Activated T-cell treated with anti-CD3 and anti-CD28 coated beads, Interleukin-2, amount 50 U/mL, for 72 hours (primary cell): ENCODE data around the gene SSBP2. TPM values are rescaled to one million over a fixed set of nuclear protein-coding genes. Genes with fewer than 3 reads are reported as not detected.
"Not testable (repeated sequence)": the region's sequence is repeated elsewhere in the genome, so short reads cannot be mapped to it uniquely, and the experiment has no call there.

Experiments used
- ATAC-seq, 2 donors: fragments of 150-1000 bp; cut with Tn5 transposase; replicated peaks in 1 of 2; 2 replicates each; pipeline ENCODE4 v1.10.0; 2021; ENCODE audit warnings: moderate library complexity in 2 of 2, mild to moderate bottlenecking in 1 of 2
- DNase-seq, 2 donors: peaks; one replicate each; pipeline ENCODE4 v3.0.0; 2021 to 2022; ENCODE audit warnings: mixed read lengths in 1 of 2
- H3K27ac Mint-ChIP-seq: one replicate; pipeline ENCODE4 v1.8.0; 2022; ENCODE audit warnings: mild to moderate bottlenecking, moderate library complexity, mixed read lengths
- H3K27me3 Mint-ChIP-seq: one replicate; pipeline ENCODE4 v1.8.0; 2022; ENCODE audit warnings: low read depth, mixed read lengths
- H3K36me3 Mint-ChIP-seq, 2 donors: one replicate each; pipeline ENCODE4 v1.8.0; 2022; ENCODE audit warnings: mixed read lengths in 2 of 2, mild to moderate bottlenecking in 1 of 2; ENCODE audit not compliant: insufficient read depth in 2 of 2
- H3K4me1 Mint-ChIP-seq: one replicate; pipeline ENCODE4 v1.8.0; 2022; ENCODE audit warnings: low read depth, mixed read lengths
- H3K4me3 Mint-ChIP-seq, 2 donors: one replicate each; pipeline ENCODE4 v1.8.0; 2022; ENCODE audit warnings: mild to moderate bottlenecking in 2 of 2, mixed read lengths in 2 of 2, moderate library complexity in 2 of 2
- H3K9me3 Mint-ChIP-seq, 2 donors: one replicate each; pipeline ENCODE4 v1.8.0; 2022; ENCODE audit warnings: mixed read lengths in 2 of 2
- total RNA-seq, 2 donors: library from RNA; stranded (reverse); gene quantifications; one replicate each; pipeline ENCODE4 v1.2.3, GENCODE V29; 2022

Gene SSBP2
- total RNA-seq, 2 donors from 2014 or later: 13.5 to 17.5 TPM

- ATAC-seq (no peak), DNase-seq (no peak)
- H3K4me1 Mint-ChIP-seq: no peaks in the 10 kb centered on the region
- no peaks in the 10 kb centered on the region for H3K36me3 Mint-ChIP-seq
- peaks cover 0 to 3% of the 10 kb centered on the region in 2 donors for H3K9me3 Mint-ChIP-seq
- H3K27me3 Mint-ChIP-seq: no peaks in the 10 kb centered on the region
- H3K4me3 Mint-ChIP-seq: no peak overlapping the region
- no peak overlapping the region for H3K27ac Mint-ChIP-seq
Measured at GRCh38 chr5:81675420-81675819, 75.5 kb downstream of the SSBP2 start.

GRCh38 chr5:81665795-81666194 is 85.1 kb downstream of the SSBP2 start:
- Mint-ChIP-seq H3K27ac (no peak overlapping the region), H3K27me3 (no peaks in the 10 kb centered on the region), H3K36me3 (no peaks in the 10 kb centered on the region), H3K9me3 (no peaks in the 10 kb centered on the region), H3K4me1 (peaks cover 9% of the 10 kb centered on the region), H3K4me3 (no peak overlapping the region)
- DNase-seq (no peak), ATAC-seq (no peak)

- not testable (repeated sequence) for H3K27me3 Mint-ChIP-seq, H3K4me3 Mint-ChIP-seq, H3K9me3 Mint-ChIP-seq, H3K4me1 Mint-ChIP-seq, DNase-seq, H3K36me3 Mint-ChIP-seq, ATAC-seq, H3K27ac Mint-ChIP-seq
Measured at GRCh38 chr5:81660624-81661023, 90.3 kb downstream of the SSBP2 start.

DNA sequence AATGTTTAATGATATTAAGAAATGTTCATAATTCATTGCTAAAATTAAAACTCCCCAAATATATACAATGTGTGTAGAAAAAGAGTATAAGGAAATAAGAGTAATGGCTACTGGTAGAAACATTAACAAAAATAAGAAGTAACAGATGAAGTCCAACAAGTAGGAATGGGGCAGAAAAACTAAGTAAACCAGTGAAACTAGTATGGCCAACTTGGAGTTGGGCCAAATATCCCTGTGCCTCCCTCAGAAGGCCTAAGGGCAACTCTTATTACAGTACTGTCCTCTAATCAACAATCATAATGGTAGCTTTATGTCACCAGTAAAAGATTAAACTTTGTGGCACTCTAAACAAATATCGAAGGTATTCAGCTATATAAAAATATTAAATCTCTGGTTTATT is 93.5 kb downstream of the SSBP2 start:
- Mint-ChIP-seq H3K27me3 (no peaks in the 10 kb centered on the region), H3K36me3 (no peaks in the 10 kb centered on the region), H3K4me3 (no peak overlapping the region), H3K4me1 (no peaks in the 10 kb centered on the region), H3K27ac (no peak overlapping the region), H3K9me3 (peaks cover 2 to 5% of the 10 kb centered on the region in 2 donors)
- ATAC-seq: no peak
- no peak for DNase-seq

GRCh38 chr5:81656783-81657182 is 94.1 kb downstream of the SSBP2 start:
- Mint-ChIP-seq H3K4me1 (no peaks in the 10 kb centered on the region), H3K4me3 (no peak overlapping the region), H3K27ac (no peak overlapping the region), H3K9me3 (peaks cover 2 to 5% of the 10 kb centered on the region in 2 donors), H3K27me3 (no peaks in the 10 kb centered on the region), H3K36me3 (no peaks in the 10 kb centered on the region)
- DNase-seq (no peak), ATAC-seq (no peak)

DNA sequence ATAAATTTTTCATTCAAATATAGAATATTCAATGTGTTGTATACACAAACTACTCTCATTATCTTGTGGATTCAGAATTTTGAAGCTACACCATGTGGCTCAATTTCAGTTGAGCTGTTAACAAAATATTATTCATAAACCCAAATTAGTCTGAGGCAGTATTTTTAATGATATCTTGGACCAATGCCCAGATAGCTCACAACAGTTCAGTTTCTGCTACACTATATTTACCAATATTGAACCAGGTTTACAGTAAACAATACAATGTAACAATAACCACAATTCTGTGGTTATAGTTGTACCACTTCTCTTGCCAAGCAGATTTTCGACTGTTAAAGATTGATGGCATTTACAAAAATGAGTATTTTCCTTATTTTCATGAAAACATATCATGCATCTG is 99.9 kb downstream of the SSBP2 start:
- peaks cover 0 to 2% of the 10 kb centered on the region in 2 donors for H3K9me3 Mint-ChIP-seq
- no peak overlapping the region for H3K4me3 Mint-ChIP-seq
- no peak overlapping the region for H3K27ac Mint-ChIP-seq
- no peak for DNase-seq
- no peaks in the 10 kb centered on the region for H3K27me3 Mint-ChIP-seq
- H3K4me1 Mint-ChIP-seq: peaks cover 6% of the 10 kb centered on the region
- ATAC-seq: no peak
- no peaks in the 10 kb centered on the region for H3K36me3 Mint-ChIP-seq

DNA sequence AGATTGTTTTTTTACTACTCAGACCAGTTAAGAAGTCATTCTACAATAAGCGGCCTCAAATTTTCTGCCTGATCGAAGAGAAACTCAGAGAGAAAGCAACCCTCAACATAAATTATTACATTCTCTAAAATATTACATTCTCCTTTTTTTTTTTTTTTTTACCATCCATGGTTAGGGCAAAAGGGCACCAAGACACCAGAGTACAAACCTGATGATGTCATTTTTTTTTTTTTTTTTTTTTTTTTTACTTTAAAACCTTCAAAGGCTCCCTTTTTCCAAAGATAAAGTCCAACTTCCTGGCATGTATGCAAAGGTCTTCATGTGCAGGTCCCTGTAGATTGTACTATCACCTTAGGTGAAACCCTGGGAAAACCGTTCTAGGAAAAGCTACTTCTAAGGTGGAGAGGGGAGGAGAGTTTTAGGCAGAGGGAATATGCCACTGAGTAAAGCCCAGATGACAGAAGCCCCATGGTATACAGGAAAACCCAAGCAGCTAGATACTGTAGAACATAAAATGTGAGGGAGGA is 104.4 kb downstream of the SSBP2 start:
- Mint-ChIP-seq H3K27ac (no peak overlapping the region), H3K4me1 (peaks cover 4% of the 10 kb centered on the region), H3K4me3 (no peak overlapping the region)

GRCh38 chr5:81642210-81642609 is 108.7 kb downstream of the SSBP2 start:
- ATAC-seq (no peak), DNase-seq (no peak)
- Mint-ChIP-seq H3K4me3 (no peak overlapping the region), H3K4me1 (no peaks in the 10 kb centered on the region), H3K9me3 (no peaks in the 10 kb centered on the region), H3K36me3 (no peaks in the 10 kb centered on the region), H3K27me3 (no peaks in the 10 kb centered on the region), H3K27ac (no peak overlapping the region)

More for the DNA sequence above, 104.4 kb downstream of the SSBP2 start:
- Mint-ChIP-seq H3K27me3 (no peaks in the 10 kb centered on the region), H3K36me3 (no peaks in the 10 kb centered on the region), H3K9me3 (no peaks in the 10 kb centered on the region)
- ATAC-seq: no peak
- DNase-seq: no peak

DNA sequence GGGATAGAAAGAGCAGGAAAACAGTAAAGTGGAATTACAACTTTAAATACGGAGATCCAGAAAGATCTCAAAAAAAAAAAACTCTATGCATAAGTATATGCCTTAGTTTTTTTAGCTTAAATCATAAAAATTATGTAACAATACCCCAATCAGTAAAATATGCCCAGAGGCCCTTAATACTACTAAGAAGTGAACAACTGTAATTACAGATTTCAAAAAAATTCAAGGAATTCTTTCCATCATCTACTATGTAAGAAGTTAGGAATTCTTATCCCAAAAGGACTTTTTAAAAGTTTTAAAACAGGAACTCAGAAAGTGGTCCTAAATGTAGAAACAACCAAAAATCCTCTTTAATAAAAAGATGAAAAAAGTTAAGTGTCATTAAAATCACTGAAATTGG is 111.3 kb downstream of the SSBP2 start:
- H3K9me3 Mint-ChIP-seq: no peaks in the 10 kb centered on the region
- H3K4me1 Mint-ChIP-seq: no peaks in the 10 kb centered on the region
- H3K36me3 Mint-ChIP-seq: no peaks in the 10 kb centered on the region
- H3K4me3 Mint-ChIP-seq: no peak overlapping the region
- no peaks in the 10 kb centered on the region for H3K27me3 Mint-ChIP-seq
- ATAC-seq (no peak), DNase-seq (no peak)
- H3K27ac Mint-ChIP-seq: no peak overlapping the region

DNA sequence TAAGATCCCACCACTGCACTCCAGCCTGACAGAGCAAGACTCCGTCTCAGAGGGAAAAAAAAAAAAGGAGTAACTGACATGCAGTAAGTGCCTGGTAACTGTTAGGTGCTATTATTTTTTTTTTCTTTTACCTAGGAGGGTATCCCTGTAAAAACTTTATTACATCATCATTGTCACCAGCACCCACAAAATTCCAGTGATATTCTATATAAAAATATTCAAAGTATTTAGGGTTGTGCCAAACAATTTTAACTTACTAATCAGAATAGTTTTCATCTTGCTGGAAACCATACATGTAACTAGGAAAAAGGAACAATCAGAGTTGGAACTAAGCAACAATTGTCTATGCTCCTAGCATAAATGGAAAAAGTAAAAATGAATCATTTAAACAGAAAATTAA is 112.4 kb downstream of the SSBP2 start:
- Mint-ChIP-seq H3K4me1 (no peaks in the 10 kb centered on the region), H3K36me3 (no peaks in the 10 kb centered on the region), H3K4me3 (no peak overlapping the region), H3K27me3 (no peaks in the 10 kb centered on the region), H3K27ac (no peak overlapping the region), H3K9me3 (no peaks in the 10 kb centered on the region)
- DNase-seq (no peak), ATAC-seq (no peak)

GRCh38 chr5:81633891-81634290 is 117.0 kb downstream of the SSBP2 start:
- ATAC-seq: no peak
- H3K27ac Mint-ChIP-seq: no peak overlapping the region
- H3K27me3 Mint-ChIP-seq: no peaks in the 10 kb centered on the region
- H3K4me3 Mint-ChIP-seq: no peak overlapping the region
- DNase-seq: no peak
- H3K4me1 Mint-ChIP-seq: peaks cover 3% of the 10 kb centered on the region
- peaks cover 0 to under 1% of the 10 kb centered on the region in 2 donors for H3K9me3 Mint-ChIP-seq
- H3K36me3 Mint-ChIP-seq: peaks cover 0 to 4% of the 10 kb centered on the region in 2 donors

DNA sequence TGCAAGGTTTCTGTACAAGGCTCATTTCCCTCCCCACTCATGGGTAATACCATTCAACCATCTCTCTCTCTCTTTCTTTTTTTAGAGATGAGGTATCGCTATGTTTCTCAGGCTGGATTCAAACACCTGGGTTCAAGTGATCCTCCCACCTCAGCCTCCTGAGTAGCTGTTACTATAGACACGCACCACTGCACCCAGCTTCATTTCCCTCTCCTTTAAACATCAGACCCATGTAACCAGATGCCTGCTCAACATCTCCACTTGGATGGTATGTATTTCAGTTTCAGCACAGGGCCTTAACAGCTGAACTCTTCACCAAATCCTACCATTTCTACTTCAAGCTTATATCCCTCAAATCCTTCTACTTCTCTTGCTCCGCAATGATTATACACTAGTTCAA is 117.4 kb downstream of the SSBP2 start:
- Mint-ChIP-seq H3K4me1 (peaks cover 7% of the 10 kb centered on the region), H3K4me3 (no peak overlapping the region), H3K27ac (no peak overlapping the region), H3K9me3 (peaks cover 0 to 3% of the 10 kb centered on the region in 2 donors), H3K27me3 (no peaks in the 10 kb centered on the region), H3K36me3 (peaks cover 4% of the 10 kb centered on the region in 2 donors)
- no peak for DNase-seq
- ATAC-seq: no peak

DNA sequence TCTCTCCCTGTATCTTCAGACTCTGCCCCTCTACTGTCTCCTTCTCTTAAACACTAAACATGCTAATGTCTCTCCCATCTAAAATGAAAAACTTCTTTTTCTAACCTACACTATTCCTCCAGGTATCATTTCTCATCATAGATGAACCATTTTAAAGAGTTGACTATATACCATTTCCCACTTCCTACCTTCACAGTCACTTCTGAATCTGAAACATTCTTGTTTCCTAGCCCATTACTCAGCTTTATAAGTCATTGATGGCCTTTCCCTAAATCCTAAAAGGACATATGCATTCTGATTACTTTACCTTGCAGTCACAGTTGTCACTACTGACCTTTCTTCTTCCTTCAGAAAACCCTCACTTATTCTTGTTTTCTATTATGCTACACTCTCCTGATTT is 118.2 kb downstream of the SSBP2 start:
- H3K27ac Mint-ChIP-seq: no peak overlapping the region
- DNase-seq: no peak
- peaks cover 14% of the 10 kb centered on the region for H3K4me1 Mint-ChIP-seq
- H3K27me3 Mint-ChIP-seq: no peaks in the 10 kb centered on the region
- peaks cover 0 to 3% of the 10 kb centered on the region in 2 donors for H3K9me3 Mint-ChIP-seq
- ATAC-seq: peak; percentile 24 to 56
- no peak overlapping the region for H3K4me3 Mint-ChIP-seq
- peaks cover 4 to 8% of the 10 kb centered on the region in 2 donors for H3K36me3 Mint-ChIP-seq

DNA sequence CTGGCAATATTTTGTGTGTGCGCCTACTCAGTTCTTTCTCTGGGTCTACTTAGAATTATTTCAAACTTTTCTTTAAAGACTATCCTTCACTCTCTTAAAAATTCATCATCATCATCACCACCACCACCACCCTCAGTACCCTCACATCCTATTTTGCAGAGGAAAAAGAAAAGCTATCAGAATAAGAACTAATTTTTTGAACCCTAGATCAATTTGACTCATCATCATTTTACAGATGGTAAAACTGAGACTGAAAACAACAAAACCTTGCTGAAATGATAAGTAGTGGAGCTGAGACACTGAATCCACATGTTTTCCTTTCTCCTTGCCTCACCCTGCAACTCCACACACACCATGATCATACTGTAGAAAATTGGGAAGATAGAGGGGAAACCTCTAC is 119.3 kb downstream of the SSBP2 start:
- Mint-ChIP-seq H3K9me3 (peaks cover 0 to 3% of the 10 kb centered on the region in 2 donors), H3K36me3 (peaks cover 4 to 8% of the 10 kb centered on the region in 2 donors), H3K27ac (no peak overlapping the region), H3K4me1 (peaks cover 14% of the 10 kb centered on the region), H3K27me3 (no peaks in the 10 kb centered on the region), H3K4me3 (no peak overlapping the region)
- ATAC-seq: peak in 1 of 2 donors; percentile 4
- DNase-seq: no peak
